RCC 7860 (cell line): Measurements from ENCODE around the gene MAST4.
"Not testable (repeated sequence)": the region's sequence is repeated elsewhere in the genome, so short reads cannot be mapped to it uniquely, and the experiment has no call there.

Source experiments
- DNase-seq: peaks from one replicate; pipeline ENCODE4 v3.0.0-alpha.2; 2015; ENCODE audit warnings: low spot score
- FAIRE-seq: peaks from 2 replicates; lab custom pipeline; 2012; peaks lifted over from hg19 to GRCh38; lab: Jason Lieb, UNC

The MAST4 gene

GRCh38 chr5:67168069-67168468 lies 571.9 kb downstream of the MAST4 start:
- no peak for FAIRE-seq
- no peak for DNase-seq

GRCh38 chr5:67170767-67171166 lies 574.6 kb downstream of the MAST4 start:
- DNase-seq (no peak), FAIRE-seq (no peak)

- FAIRE-seq, DNase-seq: not testable (repeated sequence)
Measured at GRCh38 chr5:67173351-67173750, 577.2 kb downstream of the MAST4 start.

GRCh38 chr5:67173959-67174358 lies 577.8 kb downstream of the MAST4 start:
- DNase-seq (no peak), FAIRE-seq (no peak)

GRCh38 chr5:67176936-67177335 lies 580.7 kb downstream of the MAST4 start:
- FAIRE-seq (no peak), DNase-seq (no peak)

GRCh38 chr5:67178085-67178484 lies 581.9 kb downstream of the MAST4 start:
- no peak for FAIRE-seq
- DNase-seq = no peak

GRCh38 chr5:67178966-67179365 lies 582.8 kb downstream of the MAST4 start:
- FAIRE-seq = no peak
- no peak for DNase-seq

GRCh38 chr5:67179697-67180361 lies 583.6 kb downstream of the MAST4 start:
- DNase-seq (no peak), FAIRE-seq (no peak)

GRCh38 chr5:67181648-67182221 lies 585.5 kb downstream of the MAST4 start:
- FAIRE-seq (no peak), DNase-seq (no peak)

GRCh38 chr5:67182301-67182790 lies 586.2 kb downstream of the MAST4 start:
- FAIRE-seq = no peak

GRCh38 chr5:67183859-67184258 lies 587.7 kb downstream of the MAST4 start:
- DNase-seq = no peak
- no peak for FAIRE-seq

More at GRCh38 chr5:67182301-67182790, 586.2 kb downstream of the MAST4 start:
- no peak for DNase-seq

GRCh38 chr5:67187006-67187715 lies 591.0 kb downstream of the MAST4 start:
- FAIRE-seq (no peak), DNase-seq (no peak)

GRCh38 chr5:67188274-67189078 lies 592.3 kb downstream of the MAST4 start:
- no peak for FAIRE-seq
- DNase-seq = no peak

GRCh38 chr5:67189079-67189354 lies 592.8 kb downstream of the MAST4 start:
- no peak for FAIRE-seq
- no peak for DNase-seq

- DNase-seq (no peak), FAIRE-seq (no peak)
Measured at GRCh38 chr5:67189931-67190330, 593.7 kb downstream of the MAST4 start.

- FAIRE-seq = no peak
Measured at GRCh38 chr5:67190410-67190809, 594.2 kb downstream of the MAST4 start.

GRCh38 chr5:67190861-67191260 lies 594.7 kb downstream of the MAST4 start:
- no peak for DNase-seq
- no peak for FAIRE-seq

More at GRCh38 chr5:67190410-67190809, 594.2 kb downstream of the MAST4 start:
- no peak for DNase-seq

GRCh38 chr5:67192719-67193438 lies 596.7 kb downstream of the MAST4 start:
- FAIRE-seq (no peak), DNase-seq (no peak)

- DNase-seq (no peak), FAIRE-seq (no peak)
Measured at GRCh38 chr5:67193439-67193807, 597.2 kb downstream of the MAST4 start.

GRCh38 chr5:67194166-67194565 lies 598.0 kb downstream of the MAST4 start:
- DNase-seq = no peak
- FAIRE-seq = no peak
